ENCODE data around the gene AK2. TPM values are rescaled to one million over a fixed set of nuclear protein-coding genes. Genes with fewer than 3 reads are reported as not detected.

The AK2 gene
- total RNA-seq, 4 donors from 2014 or later: 273 to 366 (median 293) TPM

DNA sequence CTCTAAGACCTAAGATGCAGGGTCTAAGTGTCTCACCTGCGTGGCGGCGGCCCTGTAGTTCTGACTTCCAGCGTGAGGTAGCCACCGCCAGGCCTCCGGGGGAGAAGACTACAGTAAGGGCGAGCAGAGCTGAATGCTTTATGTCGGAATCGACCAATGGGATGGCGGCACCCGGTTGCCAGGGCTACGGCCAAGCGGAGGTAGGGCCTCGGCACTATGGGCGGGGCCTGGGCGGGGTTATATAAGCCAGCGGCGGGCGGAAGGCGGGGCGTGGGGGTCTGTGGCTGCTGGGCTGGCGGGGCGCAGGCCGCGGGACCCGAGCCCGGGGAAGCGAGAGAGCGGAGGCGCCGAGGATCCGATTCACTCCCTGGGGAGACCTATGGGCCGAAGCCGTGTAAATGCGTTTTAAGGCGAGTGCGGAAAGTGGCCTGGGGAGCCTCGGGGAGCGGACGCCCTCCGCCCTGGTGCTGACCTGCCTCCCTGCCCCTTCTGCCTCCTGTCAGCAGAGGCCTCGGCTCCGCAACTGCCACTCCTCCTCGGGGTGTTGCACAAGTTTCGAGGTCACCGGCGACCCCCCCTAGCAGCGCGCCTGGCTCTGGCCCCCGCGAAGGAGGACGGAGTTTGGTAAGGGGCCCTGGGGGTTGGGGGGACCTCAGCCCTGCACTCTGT is 44.3 kb upstream of the AK2 start, which contains the start of gene AZIN2:
TSS of gene AZIN2 (plus strand) at position 269 of the 669 bp plus-strand sequence. CDS start 1,097 bp downstream, outside the sequence.
- Histone ChIP-seq H3K9me3 (no peaks in the 10 kb centered on the region), H3K4me3 (peak within 1 kb of the TSS; percentile 53 to 73 (median 61)), H3K27ac (peak within 1 kb of the TSS in 2 of 4 donors; percentile 11 to 65), H3K27me3 (no peaks in the 10 kb centered on the region), H3K4me1 (peaks cover 0 to 13% (median 9%) of the 10 kb centered on the region in 4 donors), H3K36me3 (no peaks in the 10 kb centered on the region)
- peak; percentile 97 to 99 (median 99) for DNase-seq
- TF ChIP-seq, protein P1, sequence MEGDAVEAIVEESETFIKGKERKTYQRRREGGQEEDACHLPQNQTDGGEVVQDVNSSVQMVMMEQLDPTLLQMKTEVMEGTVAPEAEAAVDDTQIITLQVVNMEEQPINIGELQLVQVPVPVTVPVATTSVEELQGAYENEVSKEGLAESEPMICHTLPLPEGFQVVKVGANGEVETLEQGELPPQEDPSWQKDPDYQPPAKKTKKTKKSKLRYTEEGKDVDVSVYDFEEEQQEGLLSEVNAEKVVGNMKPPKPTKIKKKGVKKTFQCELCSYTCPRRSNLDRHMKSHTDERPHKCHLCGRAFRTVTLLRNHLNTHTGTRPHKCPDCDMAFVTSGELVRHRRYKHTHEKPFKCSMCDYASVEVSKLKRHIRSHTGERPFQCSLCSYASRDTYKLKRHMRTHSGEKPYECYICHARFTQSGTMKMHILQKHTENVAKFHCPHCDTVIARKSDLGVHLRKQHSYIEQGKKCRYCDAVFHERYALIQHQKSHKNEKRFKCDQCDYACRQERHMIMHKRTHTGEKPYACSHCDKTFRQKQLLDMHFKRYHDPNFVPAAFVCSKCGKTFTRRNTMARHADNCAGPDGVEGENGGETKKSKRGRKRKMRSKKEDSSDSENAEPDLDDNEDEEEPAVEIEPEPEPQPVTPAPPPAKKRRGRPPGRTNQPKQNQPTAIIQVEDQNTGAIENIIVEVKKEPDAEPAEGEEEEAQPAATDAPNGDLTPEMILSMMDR (IDR thresholded peaks at IDR 0.05): no peak
- peak; percentile 37 to 69 for TF ChIP-seq POLR2A (IDR thresholded peaks at IDR 0.05)

GRCh38 chr1:33080373-33080772 is 43.7 kb upstream of the AK2 start:
- no peaks in the 10 kb centered on the region for H3K27me3 ChIP-seq
- peak overlapping the region in 1 of 4 donors; percentile 65 for H3K27ac ChIP-seq
- H3K9me3 ChIP-seq: no peaks in the 10 kb centered on the region
- peak overlapping the region; percentile 53 to 73 (median 61) for H3K4me3 ChIP-seq
- H3K36me3 ChIP-seq: no peaks in the 10 kb centered on the region
- H3K4me1 ChIP-seq: peaks cover 0 to 13% (median 9%) of the 10 kb centered on the region in 4 donors
- no peak for DNase-seq
- TF ChIP-seq, protein P1 (IDR thresholded peaks at IDR 0.05): no peak
- no peak for TF ChIP-seq POLR2A (IDR thresholded peaks at IDR 0.05)

GRCh38 chr1:33078030-33078591 is 41.4 kb upstream of the AK2 start:
- no peak for DNase-seq
- no peaks in the 10 kb centered on the region for H3K27me3 ChIP-seq
- H3K4me3 ChIP-seq: no peak overlapping the region
- H3K9me3 ChIP-seq: no peaks in the 10 kb centered on the region
- H3K36me3 ChIP-seq: no peaks in the 10 kb centered on the region
- TF ChIP-seq POLR2A (IDR thresholded peaks at IDR 0.05): no peak
- TF ChIP-seq, protein P1 (IDR thresholded peaks at IDR 0.05): no peak
- H3K4me1 ChIP-seq: peaks cover 0 to 13% (median 9%) of the 10 kb centered on the region in 4 donors
- H3K27ac ChIP-seq: no peak overlapping the region

DNA sequence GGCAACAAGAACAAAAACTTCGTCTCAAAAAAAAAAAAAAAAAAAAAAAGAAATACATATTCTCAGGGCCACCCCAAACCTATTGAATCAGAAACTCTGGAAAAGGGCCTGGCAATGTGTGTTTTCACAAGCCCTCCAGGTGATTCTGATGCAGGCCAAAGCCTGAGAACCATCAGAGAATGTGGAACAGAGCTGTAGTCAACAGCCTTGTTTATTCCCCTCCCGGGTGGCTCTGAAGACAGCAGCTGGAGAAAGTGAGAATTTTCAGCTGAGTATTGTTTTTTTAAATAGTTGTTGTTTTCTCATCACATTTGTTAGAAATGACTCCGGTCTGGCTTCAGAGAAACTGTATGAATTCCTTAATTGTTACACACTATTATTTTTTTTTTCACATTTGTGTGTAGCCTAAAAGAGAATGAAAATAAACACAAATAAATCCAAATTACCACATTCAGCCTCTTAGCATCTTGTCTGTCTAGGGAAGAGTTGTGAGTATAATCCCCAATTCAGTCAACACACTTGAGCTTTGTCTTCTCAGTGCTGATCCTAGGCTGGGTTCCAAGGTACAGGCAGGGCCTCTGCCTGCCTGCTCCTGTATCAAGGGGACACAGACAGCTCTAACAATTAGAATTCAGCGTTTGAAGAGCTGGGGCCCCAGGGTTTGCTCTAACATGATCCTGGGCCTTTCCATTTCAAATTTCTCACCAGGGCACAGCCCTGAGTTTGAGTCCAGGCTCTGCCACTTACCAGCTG is 37.7 kb upstream of the AK2 start:
- Histone ChIP-seq H3K27ac (no peak overlapping the region), H3K9me3 (no peaks in the 10 kb centered on the region), H3K4me1 (no peaks in the 10 kb centered on the region), H3K27me3 (no peaks in the 10 kb centered on the region), H3K36me3 (no peaks in the 10 kb centered on the region), H3K4me3 (no peak overlapping the region)
- TF ChIP-seq, protein P1 (IDR thresholded peaks at IDR 0.05): no peak
- TF ChIP-seq POLR2A (IDR thresholded peaks at IDR 0.05): no peak
- no peak for DNase-seq

DNA sequence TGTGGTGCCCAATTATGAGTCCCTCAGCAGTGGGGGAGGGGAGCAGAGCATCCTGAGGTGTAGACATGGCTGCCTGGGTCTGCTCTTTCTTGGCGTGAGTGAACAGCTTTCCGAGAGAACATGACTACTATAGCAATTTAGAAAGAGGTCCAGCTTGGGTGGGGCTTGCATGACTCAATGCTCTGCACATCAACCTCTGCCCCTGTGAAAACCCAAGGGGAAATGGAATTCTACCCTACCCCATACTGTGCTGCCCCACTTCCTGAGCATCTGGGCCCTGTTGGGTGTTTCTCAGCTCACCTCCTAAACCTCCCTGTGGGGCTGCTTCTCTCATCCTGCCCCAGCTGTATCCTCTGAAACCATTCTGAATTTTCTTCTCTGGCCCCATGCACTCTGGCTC is 36.0 kb upstream of the AK2 start:
- Histone ChIP-seq H3K36me3 (no peaks in the 10 kb centered on the region), H3K27me3 (no peaks in the 10 kb centered on the region), H3K27ac (no peak overlapping the region), H3K4me3 (no peak overlapping the region), H3K4me1 (no peaks in the 10 kb centered on the region), H3K9me3 (no peaks in the 10 kb centered on the region)
- TF ChIP-seq, protein P1 (IDR thresholded peaks at IDR 0.05): no peak
- TF ChIP-seq POLR2A (IDR thresholded peaks at IDR 0.05): no peak
- no peak for DNase-seq
